D721Med (cell line): ENCODE data around the gene IGSF9B.

Source experiments
- DNase-seq: peaks from one replicate; pipeline ENCODE4 v3.0.0; 2011; ENCODE audit warnings: low spot score; ENCODE audit not compliant: insufficient read length
- FAIRE-seq: peaks from 2 replicates; lab custom pipeline; 2011; peaks lifted over from hg19 to GRCh38; lab: Jason Lieb, UNC
- CTCF ChIP-seq: IDR thresholded peaks from 2 replicates; pipeline ENCODE4 v1.5.1; 2012; ENCODE audit warnings: mild to moderate bottlenecking, control low read depth; ENCODE audit not compliant: insufficient read depth; ENCODE audit errors: missing control alignments

Gene IGSF9B

DNA sequence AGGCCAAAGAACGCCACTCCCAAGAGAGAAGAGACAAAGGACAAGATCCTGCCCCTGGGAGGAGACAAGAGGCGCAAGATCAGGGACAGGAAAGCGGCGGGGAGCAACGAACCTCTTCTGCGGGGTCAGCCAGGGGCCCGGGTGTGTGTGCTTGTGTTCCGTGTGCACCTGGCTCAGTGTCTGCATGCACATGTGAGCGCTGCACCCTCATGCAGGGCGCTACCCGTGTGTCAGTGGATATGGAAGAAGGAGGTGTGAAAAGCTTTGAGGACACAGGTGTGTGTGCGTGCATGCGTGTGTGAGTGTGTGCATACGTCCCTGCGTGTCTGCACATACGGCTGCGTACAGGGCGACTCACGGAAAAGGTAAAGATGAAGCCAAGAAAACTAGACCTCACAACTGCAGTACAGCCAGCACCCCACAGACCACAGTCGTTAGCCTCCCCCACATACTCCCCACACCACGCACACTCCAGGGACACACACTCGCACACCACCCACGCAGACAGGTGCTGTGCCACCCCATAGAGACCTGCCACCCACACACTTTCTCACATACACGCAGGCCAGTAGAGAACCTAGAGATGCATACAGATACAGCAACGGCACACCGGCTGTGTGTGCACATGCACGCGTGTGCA, 11.0 kb upstream of the IGSF9B start:
- DNase-seq (no peak), FAIRE-seq (no peak)
- TF ChIP-seq CTCF = no peak

- peak; percentile 50 for TF ChIP-seq CTCF
- FAIRE-seq = no peak
Observed at GRCh38 chr11:133966921-133967598, 10.3 kb upstream of the IGSF9B start.

GRCh38 chr11:133966172-133966651, 9.4 kb upstream of the IGSF9B start:
- no peak for TF ChIP-seq CTCF
- no peak for DNase-seq
- FAIRE-seq = no peak

More at GRCh38 chr11:133966921-133967598, 10.3 kb upstream of the IGSF9B start:
- DNase-seq = peak; percentile 89

DNA sequence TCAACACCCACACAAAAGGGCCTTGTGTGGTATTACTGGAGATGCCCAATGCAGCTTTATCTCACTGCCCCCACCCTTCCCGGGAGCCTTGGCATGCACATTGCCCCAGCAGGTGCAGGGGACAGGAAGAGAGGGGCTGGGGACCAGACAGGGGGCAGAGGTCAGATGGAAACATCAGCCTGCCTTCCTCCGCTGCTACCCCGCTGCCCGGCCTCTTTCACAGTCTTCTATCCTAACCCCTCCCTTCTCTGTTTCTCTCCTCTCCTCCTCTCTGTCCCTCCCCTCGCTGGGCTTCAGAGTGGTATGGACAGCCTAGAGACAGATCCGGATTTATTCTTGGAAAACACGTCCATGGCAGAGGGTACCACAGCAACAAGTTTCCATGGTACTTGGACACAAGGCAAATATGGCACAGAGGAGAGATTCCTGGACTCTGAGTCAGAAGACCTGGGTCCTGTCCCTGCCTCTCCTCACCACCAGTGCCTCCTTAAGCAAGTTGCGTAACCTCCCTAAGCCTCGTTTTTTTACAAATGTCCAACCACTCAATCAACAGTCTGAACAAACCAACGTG, 8.3 kb upstream of the IGSF9B start:
- no peak for FAIRE-seq
- DNase-seq = no peak
- no peak for TF ChIP-seq CTCF

GRCh38 chr11:133964356-133964755, 7.6 kb upstream of the IGSF9B start:
- FAIRE-seq (no peak), DNase-seq (no peak)
- TF ChIP-seq CTCF = no peak

DNA sequence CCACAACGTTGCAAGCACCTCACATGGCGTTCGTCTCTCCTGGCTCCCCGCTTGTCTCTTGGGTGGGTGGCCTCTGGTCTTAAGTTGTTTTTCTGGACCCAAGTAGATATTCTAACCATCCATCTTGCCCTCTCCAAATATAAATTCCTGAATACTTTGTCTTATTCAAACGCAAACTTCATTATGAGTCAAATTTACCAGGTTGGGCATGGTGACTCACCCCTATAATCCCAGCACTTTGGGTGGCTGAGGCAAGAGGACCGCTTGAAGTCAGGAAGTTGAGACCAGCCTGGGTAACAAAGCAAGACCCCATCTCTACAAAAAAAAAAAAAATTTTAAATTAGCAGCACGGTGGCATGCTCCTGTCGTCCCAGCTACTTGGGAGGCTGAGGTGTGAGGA, 5.1 kb upstream of the IGSF9B start:
- FAIRE-seq (no peak), DNase-seq (no peak)
- TF ChIP-seq CTCF = no peak
